ENCODE results near the gene DSTYK. TPM values are rescaled to one million over a fixed set of nuclear protein-coding genes. Genes with fewer than 3 reads are reported as not detected.

The DSTYK gene
- total RNA-seq, 1 experiment from 2014 or later = 1.5 TPM

DNA sequence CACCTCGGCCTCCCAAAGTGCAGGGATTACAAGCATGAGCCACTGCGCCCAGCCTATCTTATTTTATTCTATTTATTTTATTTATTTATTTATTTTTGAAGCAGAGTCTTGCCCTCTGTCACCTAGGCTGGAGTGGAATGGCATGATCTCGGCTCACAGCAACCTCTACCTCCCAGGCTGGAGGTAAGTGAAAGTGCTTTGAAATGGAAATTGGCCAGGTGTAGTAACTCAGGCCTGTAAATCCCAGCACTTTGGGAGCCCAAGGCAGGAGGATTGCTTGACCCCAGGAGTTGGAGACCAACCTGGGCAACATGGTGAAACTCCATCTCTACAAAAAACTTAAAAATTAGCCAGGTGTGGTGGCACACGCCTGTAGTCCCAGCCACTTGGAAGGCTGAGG, 5.1 kb upstream of the DSTYK start:
- Histone ChIP-seq H4K20me1 (ENCODE audit: insufficient read depth, low read depth, low read length) (no peaks in the 10 kb centered on the region), H2AFZ (ENCODE audit: low read length) (no peak overlapping the region), H3K4me3 (ENCODE audit: low read length) (no peak overlapping the region), H3K9me3 (ENCODE audit: low read length) (no peaks in the 10 kb centered on the region), H3K4me2 (ENCODE audit: low read depth, low read length, poor library complexity, severe bottlenecking) (no peak overlapping the region), H3K27ac (ENCODE audit: low read length) (no peak overlapping the region), H3K79me2 (ENCODE audit: low read length) (no peaks in the 10 kb centered on the region), H3K27me3 (ENCODE audit: low read length) (no peaks in the 10 kb centered on the region), H3K36me3 (ENCODE audit: insufficient read depth, low read length) (no peaks in the 10 kb centered on the region), H3K9ac (ENCODE audit: low read length) (no peak overlapping the region), H3K4me1 (ENCODE audit: low read length) (peaks cover 7% of the 10 kb centered on the region), H3K9me2 (replicated peaks; ENCODE audit: insufficient read depth, low read length) (no peaks in the 10 kb centered on the region)
- no peak for DNase-seq

DNA sequence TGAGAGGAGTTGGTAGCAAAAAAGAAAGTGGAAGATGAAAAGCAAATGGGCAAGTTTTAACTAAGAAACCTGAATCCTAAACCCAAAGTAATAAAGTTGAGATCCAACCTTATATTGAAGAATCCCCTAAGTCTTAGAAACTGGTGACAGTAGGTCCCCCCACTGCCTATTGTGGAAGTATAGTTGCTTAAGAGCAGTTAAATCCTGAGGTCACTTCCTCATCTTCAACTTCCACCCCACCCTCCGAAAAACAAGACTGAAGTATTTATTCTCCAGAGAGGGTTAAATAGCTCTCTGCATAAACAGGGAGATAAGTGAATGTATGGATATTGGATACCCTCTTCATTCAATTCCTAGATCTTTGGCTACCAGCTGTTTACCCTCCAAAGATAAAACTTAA, 3.3 kb upstream of the DSTYK start:
- no peak overlapping the region for H3K27ac ChIP-seq (ENCODE audit: low read length)
- no peak overlapping the region for H3K4me2 ChIP-seq (ENCODE audit: low read depth, low read length, poor library complexity, severe bottlenecking)
- H3K4me3 ChIP-seq (ENCODE audit: low read length) = no peak overlapping the region
- H3K9me3 ChIP-seq (ENCODE audit: low read length) = no peaks in the 10 kb centered on the region
- no peaks in the 10 kb centered on the region for H3K27me3 ChIP-seq (ENCODE audit: low read length)
- no peaks in the 10 kb centered on the region for H3K9me2 ChIP-seq (replicated peaks; ENCODE audit: insufficient read depth, low read length)
- no peak overlapping the region for H2AFZ ChIP-seq (ENCODE audit: low read length)
- H3K4me1 ChIP-seq (ENCODE audit: low read length) = peaks cover 21% of the 10 kb centered on the region
- H4K20me1 ChIP-seq (ENCODE audit: insufficient read depth, low read depth, low read length) = no peaks in the 10 kb centered on the region
- H3K79me2 ChIP-seq (ENCODE audit: low read length) = no peaks in the 10 kb centered on the region
- H3K9ac ChIP-seq (ENCODE audit: low read length) = no peak overlapping the region
- DNase-seq = no peak
- no peaks in the 10 kb centered on the region for H3K36me3 ChIP-seq (ENCODE audit: insufficient read depth, low read length)

- Histone ChIP-seq H3K9me3 (ENCODE audit: low read length) (no peaks in the 10 kb centered on the region), H3K27me3 (ENCODE audit: low read length) (no peaks in the 10 kb centered on the region), H4K20me1 (ENCODE audit: insufficient read depth, low read depth, low read length) (0 out of 2 replicates have a peak, but pooled peaks cover 5% of the 10 kb centered on the region), H3K4me3 (ENCODE audit: low read length) (peak overlapping the region; percentile 89), H2AFZ (ENCODE audit: low read length) (peak overlapping the region; percentile 98), H3K36me3 (ENCODE audit: insufficient read depth, low read length) (no peaks in the 10 kb centered on the region), H3K4me1 (ENCODE audit: low read length) (peaks cover 21% of the 10 kb centered on the region), H3K79me2 (ENCODE audit: low read length) (no peaks in the 10 kb centered on the region), H3K4me2 (ENCODE audit: low read depth, low read length, poor library complexity, severe bottlenecking) (peak overlapping the region; percentile 89), H3K9ac (ENCODE audit: low read length) (peak overlapping the region; percentile 79), H3K9me2 (replicated peaks; ENCODE audit: insufficient read depth, low read length) (no peaks in the 10 kb centered on the region), H3K27ac (ENCODE audit: low read length) (no peak overlapping the region)
- DNase-seq = no peak
These were observed 486 bp upstream of the DSTYK start for GRCh38 chr1:205211839-205212536.

- no peak for DNase-seq
- no peaks in the 10 kb centered on the region for H3K9me2 ChIP-seq (replicated peaks; ENCODE audit: insufficient read depth, low read length)
- H2AFZ ChIP-seq (ENCODE audit: low read length) = peak overlapping the region; percentile 98
- no peaks in the 10 kb centered on the region for H3K79me2 ChIP-seq (ENCODE audit: low read length)
- peak overlapping the region; percentile 79 for H3K9ac ChIP-seq (ENCODE audit: low read length)
- peak overlapping the region; percentile 89 for H3K4me2 ChIP-seq (ENCODE audit: low read depth, low read length, poor library complexity, severe bottlenecking)
- no peaks in the 10 kb centered on the region for H3K9me3 ChIP-seq (ENCODE audit: low read length)
- no peaks in the 10 kb centered on the region for H3K27me3 ChIP-seq (ENCODE audit: low read length)
- 0 out of 2 replicates have a peak, but pooled peaks cover 5% of the 10 kb centered on the region for H4K20me1 ChIP-seq (ENCODE audit: insufficient read depth, low read depth, low read length)
- peak overlapping the region; percentile 89 for H3K4me3 ChIP-seq (ENCODE audit: low read length)
- no peak overlapping the region for H3K27ac ChIP-seq (ENCODE audit: low read length)
- no peaks in the 10 kb centered on the region for H3K36me3 ChIP-seq (ENCODE audit: insufficient read depth, low read length)
- peaks cover 21% of the 10 kb centered on the region for H3K4me1 ChIP-seq (ENCODE audit: low read length)
These were observed 740 bp downstream of the DSTYK start for GRCh38 chr1:205210756-205211168.

- Histone ChIP-seq H3K4me3 (ENCODE audit: low read length) (no peak overlapping the region), H3K27ac (ENCODE audit: low read length) (no peak overlapping the region), H3K36me3 (ENCODE audit: insufficient read depth, low read length) (no peaks in the 10 kb centered on the region), H3K4me2 (ENCODE audit: low read depth, low read length, poor library complexity, severe bottlenecking) (no peak overlapping the region), H2AFZ (ENCODE audit: low read length) (no peak overlapping the region), H3K9ac (ENCODE audit: low read length) (no peak overlapping the region), H3K79me2 (ENCODE audit: low read length) (no peaks in the 10 kb centered on the region), H3K27me3 (ENCODE audit: low read length) (no peaks in the 10 kb centered on the region), H4K20me1 (ENCODE audit: insufficient read depth, low read depth, low read length) (0 out of 2 replicates have a peak, but pooled peaks cover 5% of the 10 kb centered on the region), H3K9me3 (ENCODE audit: low read length) (no peaks in the 10 kb centered on the region), H3K9me2 (replicated peaks; ENCODE audit: insufficient read depth, low read length) (no peaks in the 10 kb centered on the region), H3K4me1 (ENCODE audit: low read length) (peaks cover 21% of the 10 kb centered on the region)
- DNase-seq = no peak
These were observed 2.7 kb downstream of the DSTYK start for GRCh38 chr1:205208811-205209210.

GRCh38 chr1:205205055-205205454, 6.4 kb downstream of the DSTYK start:
- no peaks in the 10 kb centered on the region for H3K36me3 ChIP-seq (ENCODE audit: insufficient read depth, low read length)
- no peak overlapping the region for H3K4me2 ChIP-seq (ENCODE audit: low read depth, low read length, poor library complexity, severe bottlenecking)
- no peaks in the 10 kb centered on the region for H3K79me2 ChIP-seq (ENCODE audit: low read length)

DNA sequence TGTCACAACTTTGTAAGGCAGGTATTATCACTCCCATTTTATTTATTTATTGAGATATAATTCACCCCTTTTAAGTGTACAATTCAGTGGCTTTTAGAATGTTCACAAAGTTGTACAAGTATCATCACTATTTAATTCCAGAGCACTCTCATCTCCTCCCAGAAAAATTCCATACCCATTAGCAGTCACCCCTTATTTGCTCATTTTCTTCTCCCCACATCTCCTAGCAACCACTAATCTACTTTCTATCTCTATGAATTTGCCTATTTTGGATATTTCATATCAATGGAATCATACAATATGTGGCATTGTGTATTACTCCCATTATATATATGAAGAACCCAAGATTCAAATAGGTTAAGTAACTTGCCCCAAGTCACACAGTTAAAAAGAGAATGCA, 7.0 kb downstream of the DSTYK start:
- H3K27ac ChIP-seq (ENCODE audit: low read length) = no peak overlapping the region
- H3K9ac ChIP-seq (ENCODE audit: low read length) = no peak overlapping the region
- no peaks in the 10 kb centered on the region for H3K79me2 ChIP-seq (ENCODE audit: low read length)

More at GRCh38 chr1:205205055-205205454, 6.4 kb downstream of the DSTYK start:
- DNase-seq = no peak
- Histone ChIP-seq H3K9ac (ENCODE audit: low read length) (no peak overlapping the region), H3K9me3 (ENCODE audit: low read length) (no peaks in the 10 kb centered on the region), H4K20me1 (ENCODE audit: insufficient read depth, low read depth, low read length) (0 out of 2 replicates have a peak, but pooled peaks cover 5% of the 10 kb centered on the region), H2AFZ (ENCODE audit: low read length) (no peak overlapping the region), H3K9me2 (replicated peaks; ENCODE audit: insufficient read depth, low read length) (no peaks in the 10 kb centered on the region), H3K4me1 (ENCODE audit: low read length) (no peaks in the 10 kb centered on the region; the same call in 1 of the 2 replicates), H3K27me3 (ENCODE audit: low read length) (no peaks in the 10 kb centered on the region), H3K4me3 (ENCODE audit: low read length) (no peak overlapping the region), H3K27ac (ENCODE audit: low read length) (no peak overlapping the region)

GRCh38 chr1:205199931-205200299, 11.6 kb downstream of the DSTYK start:
- no peaks in the 10 kb centered on the region for H3K36me3 ChIP-seq (ENCODE audit: insufficient read depth, low read length)
- no peaks in the 10 kb centered on the region for H3K9me3 ChIP-seq (ENCODE audit: low read length)
- no peak for DNase-seq
- H3K4me2 ChIP-seq (ENCODE audit: low read depth, low read length, poor library complexity, severe bottlenecking) = no peak overlapping the region
- H3K27ac ChIP-seq (ENCODE audit: low read length) = no peak overlapping the region
- no peaks in the 10 kb centered on the region for H3K9me2 ChIP-seq (replicated peaks; ENCODE audit: insufficient read depth, low read length)
- H3K4me3 ChIP-seq (ENCODE audit: low read length) = no peak overlapping the region
- 0 out of 2 replicates have a peak, but pooled peaks cover 4% of the 10 kb centered on the region for H4K20me1 ChIP-seq (ENCODE audit: insufficient read depth, low read depth, low read length)
- H2AFZ ChIP-seq (ENCODE audit: low read length) = no peak overlapping the region
- no peak overlapping the region for H3K9ac ChIP-seq (ENCODE audit: low read length)
- no peaks in the 10 kb centered on the region for H3K79me2 ChIP-seq (ENCODE audit: low read length)
- no peaks in the 10 kb centered on the region for H3K4me1 ChIP-seq (ENCODE audit: low read length)
- H3K27me3 ChIP-seq (ENCODE audit: low read length) = no peaks in the 10 kb centered on the region

More for the DNA sequence above, 7.0 kb downstream of the DSTYK start:
- Histone ChIP-seq H3K4me3 (ENCODE audit: low read length) (no peak overlapping the region), H3K27me3 (ENCODE audit: low read length) (no peaks in the 10 kb centered on the region), H3K4me2 (ENCODE audit: low read depth, low read length, poor library complexity, severe bottlenecking) (no peak overlapping the region), H3K4me1 (ENCODE audit: low read length) (no peaks in the 10 kb centered on the region), H2AFZ (ENCODE audit: low read length) (no peak overlapping the region), H3K9me3 (ENCODE audit: low read length) (no peaks in the 10 kb centered on the region), H4K20me1 (ENCODE audit: insufficient read depth, low read depth, low read length) (0 out of 2 replicates have a peak, but pooled peaks cover 5% of the 10 kb centered on the region), H3K36me3 (ENCODE audit: insufficient read depth, low read length) (no peaks in the 10 kb centered on the region), H3K9me2 (replicated peaks; ENCODE audit: insufficient read depth, low read length) (no peaks in the 10 kb centered on the region)
- DNase-seq = no peak
